ENCODE results near the gene PEAR1. TPM values are rescaled to one million over a fixed set of nuclear protein-coding genes. Genes with fewer than 3 reads are reported as not detected.

The PEAR1 gene
- total and polyA plus RNA-seq, 2 donors (not counting 1 experiment from before 2014, with no cell fraction given), result 0.03 TPM; not detected in 1

DNA sequence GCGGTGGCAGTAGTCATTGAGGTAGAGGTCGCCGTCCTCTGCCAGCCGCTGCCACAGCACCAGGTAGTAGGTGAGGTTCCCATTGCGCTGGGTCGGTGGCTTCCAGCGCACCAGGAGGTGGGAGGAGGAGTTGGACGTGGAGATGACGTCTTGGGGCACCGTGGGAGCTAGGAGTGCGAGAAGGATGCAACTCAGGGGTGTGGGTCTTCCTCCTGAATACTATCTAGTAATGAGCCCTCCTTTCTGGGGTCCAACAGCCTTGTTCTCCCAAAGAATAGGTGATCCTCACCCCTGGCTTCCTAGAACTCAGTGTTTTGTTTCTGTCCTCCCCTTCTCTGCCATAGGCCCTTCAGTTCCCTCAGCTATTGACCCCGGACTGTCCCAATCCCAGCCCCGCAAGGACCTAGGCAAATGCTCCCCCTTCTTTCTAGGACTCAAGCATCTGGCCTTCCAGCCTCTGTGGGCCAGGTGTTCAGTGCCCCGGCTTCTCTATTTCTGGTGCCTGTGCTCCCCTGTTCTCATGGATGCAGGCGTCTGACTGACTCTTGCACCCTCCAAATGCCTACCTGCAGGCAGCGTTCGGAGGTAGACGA, 47.5 kb upstream of the PEAR1 start:
- no peak overlapping the region for H3K27ac ChIP-seq (ENCODE audit: low read length in 2 of 2)
- no peaks in the 10 kb centered on the region for H4K20me1 ChIP-seq (ENCODE audit: control insufficient read depth, insufficient read depth, low read length, poor library complexity, severe bottlenecking)
- 64% methylated on average over 14 of the region's 18 CpGs for WGBS (ENCODE audit: insufficient coverage)
- Mint-ChIP-seq H3K27ac (no peak overlapping the region), H3K4me3 (no peak overlapping the region), H3K27me3 (peaks cover 73% of the 10 kb centered on the region), H3K4me1 (peaks cover 17% of the 10 kb centered on the region), H3K9me3 (ENCODE audit: insufficient read depth) (no peaks in the 10 kb centered on the region)
- TF ChIP-seq EZH2 (IDR thresholded peaks at IDR 0.05; ENCODE audit: borderline replicate concordance, insufficient read depth, low read depth, low read length, poor library complexity, severe bottlenecking), result no peak
- TF ChIP-seq, protein P1, sequence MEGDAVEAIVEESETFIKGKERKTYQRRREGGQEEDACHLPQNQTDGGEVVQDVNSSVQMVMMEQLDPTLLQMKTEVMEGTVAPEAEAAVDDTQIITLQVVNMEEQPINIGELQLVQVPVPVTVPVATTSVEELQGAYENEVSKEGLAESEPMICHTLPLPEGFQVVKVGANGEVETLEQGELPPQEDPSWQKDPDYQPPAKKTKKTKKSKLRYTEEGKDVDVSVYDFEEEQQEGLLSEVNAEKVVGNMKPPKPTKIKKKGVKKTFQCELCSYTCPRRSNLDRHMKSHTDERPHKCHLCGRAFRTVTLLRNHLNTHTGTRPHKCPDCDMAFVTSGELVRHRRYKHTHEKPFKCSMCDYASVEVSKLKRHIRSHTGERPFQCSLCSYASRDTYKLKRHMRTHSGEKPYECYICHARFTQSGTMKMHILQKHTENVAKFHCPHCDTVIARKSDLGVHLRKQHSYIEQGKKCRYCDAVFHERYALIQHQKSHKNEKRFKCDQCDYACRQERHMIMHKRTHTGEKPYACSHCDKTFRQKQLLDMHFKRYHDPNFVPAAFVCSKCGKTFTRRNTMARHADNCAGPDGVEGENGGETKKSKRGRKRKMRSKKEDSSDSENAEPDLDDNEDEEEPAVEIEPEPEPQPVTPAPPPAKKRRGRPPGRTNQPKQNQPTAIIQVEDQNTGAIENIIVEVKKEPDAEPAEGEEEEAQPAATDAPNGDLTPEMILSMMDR (IDR thresholded peaks at IDR 0.05), result no peak
- ChIA-PET CTCF (interaction anchor here (1.2 kb wide), 1 partner anchor 10 kb away, joined by 3 read pairs; no protein-coding TSS in a partner anchor), POLR2A (no interaction called here)
- H3K27me3 ChIP-seq (replicated peaks in 1 of 4; ENCODE audit: control extremely low read depth in 1 of 4, control insufficient read depth in 3 of 4, insufficient read depth in 4 of 4, low read length in 3 of 4), result peaks cover 0 to 65% (median 28%) of the 10 kb centered on the region in 4 experiments
- no peak for ATAC-seq (ENCODE audit: low read depth)
- H3K4me2 ChIP-seq (replicated peaks; ENCODE audit: low read depth, low read length, poor library complexity, severe bottlenecking), result no peak overlapping the region
- H3K36me3 ChIP-seq (replicated peaks in 1 of 2; ENCODE audit: control extremely low read depth in 1 of 2, control insufficient read depth in 1 of 2, extremely low read depth in 1 of 2, insufficient read depth in 2 of 2, low read length in 1 of 2), result no peaks in the 10 kb centered on the region
- intact Hi-C loops (cut with micrococcal nuclease), result no loop called here
- H3K4me3 ChIP-seq (ENCODE audit: control extremely low read depth in 1 of 5, extremely low read depth in 1 of 5, insufficient read depth in 1 of 5, low read depth in 2 of 5, low read length in 4 of 5), result no peak overlapping the region
- no peak overlapping the region for H3K9ac ChIP-seq (ENCODE audit: low read length)
- H3K4me1 ChIP-seq (ENCODE audit: control insufficient read depth in 2 of 2, insufficient read depth in 2 of 2, low read length in 2 of 2), result peaks cover 8 to 12% of the 10 kb centered on the region in 2 donors
- peaks cover 0 to 9% (median 0%) of the 10 kb centered on the region in 3 donors for H3K9me3 ChIP-seq (ENCODE audit: control extremely low read depth in 1 of 3, control insufficient read depth in 2 of 3, insufficient read depth in 1 of 3, low read length in 2 of 3)
- no peak overlapping the region for H2AFZ ChIP-seq (ENCODE audit: insufficient read depth, low read depth, low read length, poor library complexity, severe bottlenecking)
- no peaks in the 10 kb centered on the region for H3K79me2 ChIP-seq (ENCODE audit: control insufficient read depth, insufficient read depth, low read length)
- no peak for DNase-seq

DNA sequence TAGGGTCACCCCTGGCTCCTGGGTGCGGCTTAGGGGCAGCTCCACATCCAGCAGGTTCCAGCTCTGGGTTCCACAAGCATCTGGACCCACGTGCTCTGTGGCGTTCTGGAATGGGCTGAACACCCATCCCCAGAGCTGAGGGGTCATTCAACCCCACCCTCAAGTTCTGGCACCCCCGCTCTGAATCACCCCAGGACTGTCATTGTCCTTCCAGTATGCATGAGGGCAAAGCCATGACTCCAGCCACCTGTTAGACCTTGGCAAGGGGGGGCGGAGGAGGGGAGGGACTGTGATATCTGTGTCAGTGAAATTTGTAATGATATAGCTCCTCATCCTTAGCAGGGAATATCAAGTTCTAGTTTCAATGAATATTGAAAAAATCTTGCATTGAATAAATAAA, 46.9 kb upstream of the PEAR1 start:
- no peak for ATAC-seq (ENCODE audit: low read depth)
- TF ChIP-seq EZH2 (IDR thresholded peaks at IDR 0.05; ENCODE audit: borderline replicate concordance, insufficient read depth, low read depth, low read length, poor library complexity, severe bottlenecking), result no peak
- TF ChIP-seq, protein P1 (IDR thresholded peaks at IDR 0.05), result no peak
- Histone ChIP-seq H2AFZ (ENCODE audit: insufficient read depth, low read depth, low read length, poor library complexity, severe bottlenecking) (no peak overlapping the region), H3K27me3 (replicated peaks in 1 of 4; ENCODE audit: control extremely low read depth in 1 of 4, control insufficient read depth in 3 of 4, insufficient read depth in 4 of 4, low read length in 3 of 4) (peaks cover 0 to 65% (median 28%) of the 10 kb centered on the region in 4 experiments), H3K9ac (ENCODE audit: low read length) (no peak overlapping the region), H3K36me3 (replicated peaks in 1 of 2; ENCODE audit: control extremely low read depth in 1 of 2, control insufficient read depth in 1 of 2, extremely low read depth in 1 of 2, insufficient read depth in 2 of 2, low read length in 1 of 2) (no peaks in the 10 kb centered on the region), H3K27ac (ENCODE audit: low read length in 2 of 2) (no peak overlapping the region), H3K9me3 (ENCODE audit: control extremely low read depth in 1 of 3, control insufficient read depth in 2 of 3, insufficient read depth in 1 of 3, low read length in 2 of 3) (peaks cover 0 to 9% (median 0%) of the 10 kb centered on the region in 3 donors), H3K4me3 (ENCODE audit: control extremely low read depth in 1 of 5, extremely low read depth in 1 of 5, insufficient read depth in 1 of 5, low read depth in 2 of 5, low read length in 4 of 5) (no peak overlapping the region), H3K79me2 (ENCODE audit: control insufficient read depth, insufficient read depth, low read length) (no peaks in the 10 kb centered on the region), H4K20me1 (ENCODE audit: control insufficient read depth, insufficient read depth, low read length, poor library complexity, severe bottlenecking) (no peaks in the 10 kb centered on the region), H3K4me1 (ENCODE audit: control insufficient read depth in 2 of 2, insufficient read depth in 2 of 2, low read length in 2 of 2) (peaks cover 8 to 12% of the 10 kb centered on the region in 2 donors), H3K4me2 (replicated peaks; ENCODE audit: low read depth, low read length, poor library complexity, severe bottlenecking) (no peak overlapping the region)
- no peak overlapping the region for H3K4me3 Mint-ChIP-seq
- no peak for DNase-seq
- intact Hi-C loops (cut with micrococcal nuclease), result no loop called here
- ChIA-PET CTCF (no interaction called here), POLR2A (no interaction called here)
- no peaks in the 10 kb centered on the region for H3K9me3 Mint-ChIP-seq (ENCODE audit: insufficient read depth)
- H3K27ac Mint-ChIP-seq, result no peak overlapping the region
- peaks cover 17% of the 10 kb centered on the region for H3K4me1 Mint-ChIP-seq
- 94% methylated on average over 3 of the region's 5 CpGs for WGBS (ENCODE audit: insufficient coverage)
- peaks cover 74% of the 10 kb centered on the region for H3K27me3 Mint-ChIP-seq

Measured in B cell (primary cell).